ENCODE data around the gene IL5RA. TPM values are rescaled to one million over a fixed set of nuclear protein-coding genes. Genes with fewer than 3 reads are reported as not detected.

The IL5RA gene
- total RNA-seq, 1 experiment from 2014 or later: not detected

GRCh38 chr3:3020209-3020608 lies 90.0 kb downstream of the IL5RA start:
- Histone ChIP-seq H3K4me3 (ENCODE audit: low read depth, low read length, poor library complexity, severe bottlenecking) (no peak overlapping the region), H3K27ac (ENCODE audit: low read depth, low read length, poor library complexity, severe bottlenecking) (no peak overlapping the region), H3K27me3 (replicated peaks; ENCODE audit: insufficient read depth, low read depth, low read length, poor library complexity) (no peaks in the 10 kb centered on the region), H3K36me3 (ENCODE audit: insufficient read depth, low read length, poor library complexity, severe bottlenecking) (no peaks in the 10 kb centered on the region), H3K9me3 (ENCODE audit: low read depth, low read length, poor library complexity, severe bottlenecking) (no peaks in the 10 kb centered on the region), H3K4me1 (ENCODE audit: insufficient read depth, low read length, poor library complexity, severe bottlenecking) (peaks cover 6% of the 10 kb centered on the region)
- DNase-seq (ENCODE audit: low spot score): no peak
- ChIA-PET POLR2A (ENCODE audit: low non-redundant PET) (no interaction called here), CTCF (no interaction called here)
- TF ChIP-seq EZH2 (IDR thresholded peaks at IDR 0.05; ENCODE audit: borderline replicate concordance, low read depth, low read length, poor library complexity, severe bottlenecking) (no peak), CTCF (conservative IDR thresholded peaks at IDR 0.05; ENCODE audit: low read depth, low read length) (no peak)
- BruUV-seq (replicated peaks): no TSS peak
- intact Hi-C loops (cut with micrococcal nuclease; ENCODE audit: unreplicated experiment): loop anchor here (10.0 kb wide), 1 partner anchor 255 kb away; no protein-coding TSS in a partner anchor

Other genes starting within 250 kb of the IL5RA start
- 35.2 and 41.7 TPM in 2 replicates for gene TRNT1, start 16.6 kb upstream of the IL5RA start, total RNA-seq (2021)
- 39.9 and 41.6 TPM in 2 replicates for gene CRBN, start 69.3 kb upstream of the IL5RA start, total RNA-seq (2021)